Right cardiac atrium (tissue), 5 donors: ENCODE data around the gene ACCS. TPM values are rescaled to one million over a fixed set of nuclear protein-coding genes. Genes with fewer than 3 reads are reported as not detected.

ENCODE experiments used
- polyA plus RNA-seq: library from polyadenylated mRNA; stranded (reverse); fragments of 200-250 nt; gene quantifications from one replicate; pipeline ENCODE4 v1.2.3, GENCODE V29; 2013
- total RNA-seq, 4 donors: library from RNA; stranded (reverse); fragmentation: NEBNext Ultra II Directional; extraction: Animal tissue kit (Norgen Biotek cat#: 25700); gene quantifications; one replicate each; pipeline ENCODE4 v1.2.1, GENCODE V29; 2021
- donor health status: healthy with polysubstance abuse.
- donor health status: DM: no; HTN: yes; CAD: no.
- donor health status: DM: no; HTN: no; CAD: no.
- donor health status: DM: no; HTN: yes; CAD: no; lungs with severe emphysema.
- donor health status: DM: yes; HTN: yes; CAD: no.

Gene ACCS
- total and polyA plus RNA-seq, 5 donors = 11.4 to 19.3 (median 15.9) TPM

Other genes starting within 250 kb of the ACCS start
- gene ALKBH3, start 185.4 kb upstream of the ACCS start, total RNA-seq = 10 to 100 TPM; 15.1 to 18.6 (median 17.4) TPM
- 17.4 TPM for gene ALKBH3, start 185.4 kb upstream of the ACCS start, polyA plus RNA-seq
- 100 to 1,000 TPM in 1 of 4 donors, 10 to 100 TPM in 3; 26.5 to 107 (median 36.5) TPM for gene C11orf96, start 123.6 kb upstream of the ACCS start, total RNA-seq
- gene C11orf96, start 123.6 kb upstream of the ACCS start, polyA plus RNA-seq = 68.0 TPM
- gene ACCSL, start 18.3 kb upstream of the ACCS start, total RNA-seq = not detected
- not detected for gene ACCSL, start 18.3 kb upstream of the ACCS start, polyA plus RNA-seq
- 10 to 100 TPM; 32.5 to 41.5 (median 35.3) TPM for gene EXT2, start 29.4 kb downstream of the ACCS start, total RNA-seq
- 21.1 TPM for gene EXT2, start 29.4 kb downstream of the ACCS start, polyA plus RNA-seq
- gene ALX4, start 243.9 kb downstream of the ACCS start, total RNA-seq = not detected
- gene ALX4, start 243.9 kb downstream of the ACCS start, polyA plus RNA-seq = 0.07 TPM